Measurements from ENCODE around the gene ARRB1. TPM values are rescaled to one million over a fixed set of nuclear protein-coding genes. Genes with fewer than 3 reads are reported as not detected.
"Not testable (repeated sequence)": the region's sequence is repeated elsewhere in the genome, so short reads cannot be mapped to it uniquely, and the experiment has no call there.

ARRB1 gene
- total RNA-seq, 1 donor from 2014 or later: 30.3 TPM

DNA sequence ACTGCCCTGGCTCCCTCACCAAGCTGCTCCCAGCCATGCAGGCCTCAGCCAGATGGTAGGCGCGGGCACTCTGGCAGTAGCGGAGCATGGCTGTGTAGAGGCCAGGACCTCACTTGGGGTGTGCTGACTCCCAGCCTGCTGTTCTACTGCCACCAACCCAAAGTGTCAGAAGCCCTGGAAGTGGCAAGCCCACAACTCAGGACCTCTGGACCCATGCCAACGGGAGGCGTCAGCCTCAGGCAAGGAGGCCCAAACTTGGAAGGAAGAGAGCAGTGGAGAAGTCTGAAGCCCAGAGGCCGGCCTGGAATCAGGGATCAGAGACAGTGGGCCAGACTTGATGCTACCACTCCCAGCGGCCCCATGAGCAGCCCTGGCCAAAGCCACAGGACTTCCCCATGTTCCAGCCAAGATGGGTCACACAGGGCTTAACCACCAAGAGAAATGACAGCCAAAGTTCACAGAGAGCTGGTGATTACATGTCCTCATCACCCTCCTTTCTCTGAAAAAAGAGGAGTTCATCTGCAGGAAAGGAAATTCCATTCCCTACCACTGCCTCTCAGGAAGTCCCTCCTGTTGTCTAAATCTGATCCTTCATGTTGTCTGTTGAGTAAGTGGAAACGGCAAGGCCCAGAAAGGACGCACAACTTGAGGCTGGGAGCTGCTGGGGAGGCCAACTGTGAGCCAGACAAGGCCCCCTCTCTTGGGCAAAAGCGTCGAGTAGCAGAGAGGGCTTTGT lies 4.4 kb downstream of the ARRB1 start:
- ATAC-seq (no peak), DNase-seq (ENCODE audit: missing footprints) (peak; percentile 76)
- intact Hi-C loops (cut with DNase I): no loop called here

- intact Hi-C loops (cut with DNase I): no loop called here
Measured at GRCh38 chr11:75346296-75346695, 5.2 kb downstream of the ARRB1 start.

DNA sequence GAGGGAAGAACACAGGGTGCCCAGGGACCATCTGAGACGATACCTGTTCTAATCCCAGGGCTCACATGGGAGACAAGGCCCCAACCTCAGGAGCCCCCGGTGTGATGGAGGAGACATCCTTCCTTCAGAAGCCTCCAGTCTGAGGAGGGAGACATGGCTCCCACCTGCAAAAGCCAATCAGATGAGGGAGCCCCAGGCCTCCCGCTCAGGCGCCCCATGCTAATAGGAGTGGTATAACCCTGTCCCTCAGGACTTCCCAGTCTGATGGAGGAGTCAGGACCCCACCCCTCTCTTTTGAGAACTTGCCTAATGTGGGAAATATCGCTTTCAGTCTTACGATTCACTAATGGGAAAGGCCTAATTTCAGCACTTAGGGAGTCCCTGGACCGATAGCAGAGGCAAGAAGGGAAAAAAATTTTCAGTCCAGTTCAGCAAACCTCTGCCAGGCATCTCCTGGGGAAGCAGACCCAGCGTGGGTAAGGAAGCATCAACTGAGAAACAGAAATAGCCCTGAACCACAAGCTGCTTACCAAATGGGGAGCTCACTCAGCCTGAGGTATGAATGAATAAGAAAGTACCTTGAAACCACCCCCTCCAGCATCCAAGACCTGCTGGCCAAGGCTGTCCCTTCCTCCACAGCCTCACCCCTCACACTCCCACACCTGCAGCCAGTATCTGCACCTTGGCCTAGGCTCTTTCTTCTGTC lies 5.9 kb downstream of the ARRB1 start:
- ATAC-seq: no peak
- no peak for DNase-seq (ENCODE audit: missing footprints)
- intact Hi-C loops (cut with DNase I): no loop called here

More at GRCh38 chr11:75346296-75346695, 5.2 kb downstream of the ARRB1 start:
- DNase-seq (ENCODE audit: missing footprints) (no peak), ATAC-seq (no peak)

GRCh38 chr11:75344761-75345454 lies 6.6 kb downstream of the ARRB1 start:
- DNase-seq (ENCODE audit: missing footprints) (no peak), ATAC-seq (no peak)
- intact Hi-C loops (cut with DNase I): no loop called here

DNA sequence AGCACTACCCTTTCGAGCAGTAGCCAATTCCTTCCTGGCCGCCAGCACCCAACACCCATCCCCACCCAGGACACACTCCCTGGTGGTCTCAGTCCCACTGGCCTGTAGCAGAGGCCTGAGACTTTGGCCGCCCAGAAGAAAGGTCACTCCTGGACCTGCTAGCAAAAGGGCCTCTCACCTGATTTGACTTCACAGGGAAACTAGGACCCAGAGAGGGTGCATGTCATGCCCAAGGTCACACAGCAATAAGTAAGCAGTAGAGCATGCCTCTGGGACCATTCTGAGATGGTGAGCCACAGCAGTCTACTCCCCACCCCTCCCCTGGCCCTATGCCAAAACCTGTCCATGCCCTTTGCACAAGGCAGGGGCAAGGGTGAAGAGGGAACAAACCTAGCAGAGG lies 7.3 kb downstream of the ARRB1 start:
- DNase-seq (ENCODE audit: missing footprints) (no peak), ATAC-seq (no peak)
- intact Hi-C loops (cut with DNase I): no loop called here

DNA sequence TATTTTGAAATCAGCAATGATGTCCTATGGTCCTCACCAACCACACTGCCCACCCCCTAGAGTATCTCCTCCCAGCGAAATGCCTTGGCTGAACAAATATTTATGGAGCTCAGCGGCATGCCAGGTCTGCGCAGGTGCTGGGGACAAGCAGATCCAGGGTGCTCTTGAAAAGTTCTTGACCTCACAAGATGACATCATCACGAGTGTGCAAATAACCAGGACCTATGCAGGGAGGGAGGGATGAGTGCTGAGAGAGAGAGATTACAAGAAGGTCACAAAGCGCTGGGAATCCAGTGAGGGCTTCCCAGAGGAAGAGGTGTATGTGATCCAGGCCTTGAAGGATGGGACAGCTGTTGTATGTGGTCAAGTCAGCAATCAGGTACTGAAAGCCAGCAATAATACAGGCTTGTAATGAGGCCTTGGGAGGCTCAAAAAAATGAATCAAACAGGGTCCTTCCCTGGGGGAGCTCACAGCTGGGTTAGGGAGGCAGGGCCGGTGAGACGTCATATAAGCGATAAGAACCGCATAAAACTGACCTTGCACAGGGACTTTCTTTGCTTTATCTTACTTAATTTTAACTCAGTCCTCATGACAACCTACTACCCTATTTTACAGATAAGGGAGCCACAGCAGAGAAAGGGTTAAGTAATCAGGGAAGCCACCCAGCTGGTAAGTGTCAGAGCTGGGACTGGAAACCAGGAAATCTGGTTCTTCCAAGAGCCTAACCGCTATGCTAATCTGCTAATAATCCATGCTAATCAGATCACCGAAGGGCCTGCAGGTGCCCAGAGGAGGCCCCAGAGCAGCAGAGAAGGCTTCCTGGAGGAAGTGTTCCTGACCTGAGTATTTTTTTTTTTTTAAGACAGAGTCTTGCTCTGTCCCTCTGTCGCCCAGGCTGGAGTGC lies 8.2 kb downstream of the ARRB1 start:
- no peak for ATAC-seq
- intact Hi-C loops (cut with DNase I): no loop called here
- DNase-seq (ENCODE audit: missing footprints): no peak

GRCh38 chr11:75342231-75342918 lies 9.1 kb downstream of the ARRB1 start:
- ATAC-seq (no peak), DNase-seq (ENCODE audit: missing footprints) (peak; percentile 63)
- intact Hi-C loops (cut with DNase I): no loop called here

- intact Hi-C loops (cut with DNase I): no loop called here
- no peak for DNase-seq (ENCODE audit: missing footprints)
Measured at GRCh38 chr11:75341612-75342011, 9.8 kb downstream of the ARRB1 start.

DNA sequence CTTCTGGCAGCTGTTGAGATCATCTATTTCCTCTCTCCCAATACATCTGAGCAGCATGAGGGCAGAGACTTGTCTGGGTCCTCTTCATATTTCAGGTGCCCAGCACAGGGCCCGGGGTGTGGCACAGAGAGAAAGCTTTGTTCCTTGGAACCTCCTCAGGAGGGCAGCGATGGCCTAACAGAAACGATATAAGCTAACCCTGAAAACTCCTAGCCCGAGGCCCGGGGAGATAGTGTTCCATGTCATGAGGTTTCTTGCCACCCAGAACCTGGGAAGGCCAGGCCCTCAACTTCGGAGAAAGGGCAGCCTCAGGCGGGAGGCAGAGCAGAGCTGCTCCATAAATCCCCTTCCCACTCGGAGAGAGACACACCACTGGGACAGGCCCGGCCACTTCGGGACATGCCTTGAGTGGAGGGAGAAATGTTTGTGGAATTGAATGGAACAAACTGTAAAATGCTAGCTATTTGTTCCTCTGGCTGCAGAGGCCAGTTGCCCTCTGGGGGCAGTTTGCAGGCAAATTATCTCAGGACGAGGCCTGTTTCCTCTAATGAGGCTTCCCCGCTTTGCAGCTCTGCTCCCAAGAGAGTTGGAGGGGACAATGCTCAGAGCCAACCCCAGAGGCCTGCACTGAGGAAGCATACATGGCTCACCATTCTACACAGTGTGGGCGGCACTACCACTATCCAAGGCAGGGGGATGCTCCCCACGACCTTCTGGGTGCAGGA lies 11.6 kb downstream of the ARRB1 start:
- ATAC-seq (peak; percentile 26), DNase-seq (ENCODE audit: missing footprints) (peak; percentile 61)
- intact Hi-C loops (cut with DNase I): no loop called here

More at GRCh38 chr11:75341612-75342011, 9.8 kb downstream of the ARRB1 start:
- no peak for ATAC-seq

GRCh38 chr11:75338516-75339208 lies 12.8 kb downstream of the ARRB1 start:
- intact Hi-C loops (cut with DNase I): no loop called here
- DNase-seq (ENCODE audit: missing footprints): peak; percentile 66
- no peak for ATAC-seq

GRCh38 chr11:75337195-75337654 lies 14.2 kb downstream of the ARRB1 start:
- intact Hi-C loops (cut with DNase I): no loop called here
- peak; percentile 22 for ATAC-seq
- peak; percentile 79 for DNase-seq (ENCODE audit: missing footprints)

- intact Hi-C loops (cut with DNase I): no loop called here
- DNase-seq (ENCODE audit: missing footprints) (no peak), ATAC-seq (no peak)
Measured at GRCh38 chr11:75334976-75335375, 16.5 kb downstream of the ARRB1 start.

GRCh38 chr11:75334402-75334891 lies 17.0 kb downstream of the ARRB1 start:
- DNase-seq (ENCODE audit: missing footprints): no peak
- intact Hi-C loops (cut with DNase I): no loop called here
- no peak for ATAC-seq

- DNase-seq (ENCODE audit: missing footprints) (no peak), ATAC-seq (no peak)
- intact Hi-C loops (cut with DNase I): no loop called here
Measured at GRCh38 chr11:75333807-75334140, 17.7 kb downstream of the ARRB1 start.

- DNase-seq (ENCODE audit: missing footprints): no peak
Measured at GRCh38 chr11:75333022-75333806, 18.2 kb downstream of the ARRB1 start.

DNA sequence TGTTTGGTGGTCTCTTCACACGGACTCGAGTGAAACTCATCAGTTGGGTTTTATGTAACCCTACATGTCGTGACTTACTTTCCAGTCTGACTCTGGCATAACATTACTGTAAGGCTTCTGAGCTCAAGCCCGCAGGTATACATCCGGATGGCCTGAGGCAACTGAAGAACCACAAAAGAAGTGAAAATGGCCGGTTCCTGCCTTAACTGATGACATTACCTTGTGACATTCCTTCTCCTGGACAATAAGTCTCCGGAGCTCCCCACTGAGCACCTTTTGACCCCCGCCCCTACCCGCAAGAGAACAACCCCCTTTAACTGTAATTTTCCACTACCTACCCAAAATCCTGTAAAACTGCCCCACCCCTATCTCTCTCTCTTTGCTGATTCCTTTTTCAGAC lies 19.7 kb downstream of the ARRB1 start:
- ATAC-seq; DNase-seq (ENCODE audit: missing footprints); intact Hi-C loops (cut with DNase I): not testable (repeated sequence)

More at GRCh38 chr11:75333022-75333806, 18.2 kb downstream of the ARRB1 start:
- intact Hi-C loops (cut with DNase I): no loop called here
- no peak for ATAC-seq

All from Right ventricle myocardium inferior (tissue), 1 donor.